ENCODE results near the gene FMO4.

DNA sequence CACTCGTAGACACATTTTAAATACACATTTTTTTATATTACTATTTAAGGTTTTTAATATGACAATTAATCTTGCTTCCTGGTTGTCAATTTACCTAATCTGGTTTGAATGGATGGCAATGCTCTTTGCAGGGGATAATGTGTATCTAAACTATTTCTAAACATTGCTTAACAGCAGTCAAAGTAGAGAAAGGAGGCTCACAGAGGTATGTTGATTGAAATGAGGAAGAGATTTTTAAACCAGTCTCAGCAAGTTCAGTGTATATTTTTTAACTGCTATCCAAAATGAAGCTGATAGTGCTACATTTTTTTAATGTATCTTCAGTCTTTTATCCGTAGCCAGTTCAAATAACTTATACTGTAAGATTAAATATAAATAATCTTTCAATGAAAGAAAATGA lies 48.3 kb upstream of the FMO4 start:
- no peak for TF ChIP-seq POLR2AphosphoS5 (IDR thresholded peaks at IDR 0.05; ENCODE audit: borderline replicate concordance, low read depth, low read length)
- no peak for TF ChIP-seq EZH2 (IDR thresholded peaks at IDR 0.05)
- no peak for TF ChIP-seq FOXP2 (optimal IDR thresholded peaks at IDR 0.05; ENCODE audit: control extremely low read depth, extremely low read length, insufficient read depth)
